Stimulated activated CD8-positive, alpha-beta memory T cell treated with anti-CD3 and anti-CD28 coated beads, Interleukin-2, amount 100 ng/mL, for 1 hour (primary cell): ENCODE results near the gene KRI1.
A peak's percentile ranks its signal among the peaks of the same experiment; 100 is the strongest.

Experiments used
- DNase-seq, 2 donors: peaks; one replicate each; pipeline ENCODE4 v3.0.0-alpha.2; 2020; ENCODE audit warnings: low read depth in 2 of 2

Gene KRI1

GRCh38 chr19:10518444-10519361 is 47.1 kb downstream of the KRI1 start:
- no peak for DNase-seq

- DNase-seq, result no peak
Measured at GRCh38 chr19:10517760-10518443, 47.9 kb downstream of the KRI1 start.

- DNase-seq, result no peak
Measured at GRCh38 chr19:10517361-10517759, 48.5 kb downstream of the KRI1 start, which contains the start of gene S1PR5. S1PR5 (minus strand) TSS chr19:10517447; CDS start chr19:10515011, 2,436 bp downstream.

- no peak for DNase-seq
Measured at GRCh38 chr19:10516671-10517286, 49.0 kb downstream of the KRI1 start.

- DNase-seq, result no peak
Measured at GRCh38 chr19:10516064-10516385, 49.8 kb downstream of the KRI1 start.

- DNase-seq, result no peak
Measured at GRCh38 chr19:10514211-10515145, 51.3 kb downstream of the KRI1 start.

GRCh38 chr19:10513223-10513622 is 52.6 kb downstream of the KRI1 start:
- DNase-seq, result no peak

- DNase-seq, result no peak
Measured at GRCh38 chr19:10510301-10510802, 55.5 kb downstream of the KRI1 start.

GRCh38 chr19:10508707-10509106 is 57.1 kb downstream of the KRI1 start:
- DNase-seq, result no peak

- no peak for DNase-seq
Measured at GRCh38 chr19:10508036-10508435, 57.8 kb downstream of the KRI1 start.

GRCh38 chr19:10505583-10506229 is 60.1 kb downstream of the KRI1 start:
- peak; percentile 62 to 69 for DNase-seq
